Measurements from ENCODE around the gene GADD45A.
"Not testable (repeated sequence)": the region's sequence is repeated elsewhere in the genome, so short reads cannot be mapped to it uniquely, and the experiment has no call there.

The GADD45A gene

DNA sequence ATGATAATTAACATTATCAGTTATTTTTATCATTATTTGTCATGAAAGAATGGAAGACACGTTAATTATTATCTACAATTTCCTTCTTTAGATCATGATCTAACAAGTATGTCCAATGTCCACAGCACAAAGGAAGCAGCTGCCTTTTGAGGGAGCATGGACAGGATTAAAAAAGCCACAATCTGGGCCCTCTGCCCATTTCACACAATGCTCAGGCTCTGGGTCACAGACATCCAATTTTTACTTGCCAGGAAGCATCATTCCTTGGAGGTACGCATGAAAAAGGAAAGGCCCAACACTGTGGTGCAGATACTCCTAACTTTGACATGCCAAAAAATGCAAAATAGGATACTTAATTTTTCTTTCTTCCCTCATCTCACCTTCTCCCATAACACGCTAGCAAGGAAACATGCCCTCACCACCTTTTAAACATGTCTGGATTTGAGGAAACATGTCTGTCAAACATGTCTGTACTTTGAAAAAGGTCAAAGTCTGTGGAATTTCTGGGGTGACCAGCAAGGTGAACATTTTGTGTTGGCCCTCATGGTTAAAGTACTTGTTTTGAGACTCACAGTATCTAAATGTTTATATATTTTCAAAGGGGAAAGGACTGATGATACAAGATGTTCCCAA is 40.0 kb downstream of the GADD45A start:
- peak overlapping the region; percentile 84 for H3K27ac ChIP-seq
- CTCF ChIA-PET, result interaction anchor here (0.6 kb wide), 2 partner anchors 80 to 371 kb away, joined by 3 read pairs; no protein-coding TSS in a partner anchor
- DNase-seq (ENCODE audit: low spot score), result no peak
- POLR2A ChIA-PET (ENCODE audit: low non-redundant PET), result interaction anchor here (0.7 kb wide), 1 partner anchor 40 kb away, joined by 3 read pairs; the partner anchor contains the start of gene GADD45A
- TF ChIP-seq, protein P1, sequence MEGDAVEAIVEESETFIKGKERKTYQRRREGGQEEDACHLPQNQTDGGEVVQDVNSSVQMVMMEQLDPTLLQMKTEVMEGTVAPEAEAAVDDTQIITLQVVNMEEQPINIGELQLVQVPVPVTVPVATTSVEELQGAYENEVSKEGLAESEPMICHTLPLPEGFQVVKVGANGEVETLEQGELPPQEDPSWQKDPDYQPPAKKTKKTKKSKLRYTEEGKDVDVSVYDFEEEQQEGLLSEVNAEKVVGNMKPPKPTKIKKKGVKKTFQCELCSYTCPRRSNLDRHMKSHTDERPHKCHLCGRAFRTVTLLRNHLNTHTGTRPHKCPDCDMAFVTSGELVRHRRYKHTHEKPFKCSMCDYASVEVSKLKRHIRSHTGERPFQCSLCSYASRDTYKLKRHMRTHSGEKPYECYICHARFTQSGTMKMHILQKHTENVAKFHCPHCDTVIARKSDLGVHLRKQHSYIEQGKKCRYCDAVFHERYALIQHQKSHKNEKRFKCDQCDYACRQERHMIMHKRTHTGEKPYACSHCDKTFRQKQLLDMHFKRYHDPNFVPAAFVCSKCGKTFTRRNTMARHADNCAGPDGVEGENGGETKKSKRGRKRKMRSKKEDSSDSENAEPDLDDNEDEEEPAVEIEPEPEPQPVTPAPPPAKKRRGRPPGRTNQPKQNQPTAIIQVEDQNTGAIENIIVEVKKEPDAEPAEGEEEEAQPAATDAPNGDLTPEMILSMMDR (conservative IDR thresholded peaks at IDR 0.05; ENCODE audit: low read depth), result no peak

DNA sequence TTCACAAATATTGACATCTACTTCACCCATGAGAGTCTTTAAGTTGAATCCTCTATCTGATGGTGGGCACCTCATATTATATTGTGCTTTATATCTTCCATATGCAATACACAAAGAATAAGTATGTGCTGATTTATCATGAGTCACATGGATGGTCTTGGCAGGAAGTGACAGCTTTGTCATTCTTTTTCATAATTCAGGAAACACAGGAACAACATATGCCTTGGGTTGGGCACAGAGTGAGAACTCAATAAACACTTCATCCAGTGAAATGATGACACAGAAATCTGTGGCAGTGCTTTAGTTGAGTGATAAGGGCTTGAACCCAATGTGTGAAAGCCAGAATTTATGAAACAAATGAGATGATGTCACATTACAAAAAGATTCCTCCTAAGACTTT is 41.2 kb downstream of the GADD45A start:
- DNase-seq (ENCODE audit: low spot score), result no peak

DNA sequence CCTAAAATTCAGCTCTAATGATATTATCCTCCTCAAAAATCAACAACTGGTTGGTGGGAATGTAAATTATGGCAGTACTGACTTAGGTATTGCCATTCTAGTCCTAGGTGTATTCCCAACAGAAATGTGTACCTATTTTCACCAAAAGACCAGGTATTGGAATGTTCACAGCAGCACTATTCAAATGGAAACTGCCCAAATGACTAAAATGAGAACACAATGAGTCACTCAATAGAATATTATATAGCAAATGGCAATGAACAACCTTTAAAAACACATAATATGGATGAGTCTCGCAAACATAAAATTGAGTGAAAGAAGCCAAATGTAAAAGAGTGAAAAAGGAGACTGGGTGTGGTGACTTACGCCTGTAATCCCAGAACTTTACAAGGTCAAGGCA is 44.9 kb downstream of the GADD45A start:
- no peak for DNase-seq (ENCODE audit: low spot score)
- no peak overlapping the region for H3K27ac ChIP-seq
- ChIA-PET POLR2A (ENCODE audit: low non-redundant PET) (no interaction called here), CTCF (interaction anchor here (0.6 to 1.0 kb wide), 2 partner anchors 169 to 207 kb away, joined by 3 read pairs; no protein-coding TSS in a partner anchor)
- TF ChIP-seq, protein P1 (conservative IDR thresholded peaks at IDR 0.05; ENCODE audit: low read depth), result no peak

More for the DNA sequence above, 41.2 kb downstream of the GADD45A start:
- CTCF ChIA-PET, result no interaction called here
- TF ChIP-seq, protein P1 (conservative IDR thresholded peaks at IDR 0.05; ENCODE audit: low read depth), result no peak
- POLR2A ChIA-PET (ENCODE audit: low non-redundant PET), result no interaction called here
- H3K27ac ChIP-seq, result no peak overlapping the region

DNA sequence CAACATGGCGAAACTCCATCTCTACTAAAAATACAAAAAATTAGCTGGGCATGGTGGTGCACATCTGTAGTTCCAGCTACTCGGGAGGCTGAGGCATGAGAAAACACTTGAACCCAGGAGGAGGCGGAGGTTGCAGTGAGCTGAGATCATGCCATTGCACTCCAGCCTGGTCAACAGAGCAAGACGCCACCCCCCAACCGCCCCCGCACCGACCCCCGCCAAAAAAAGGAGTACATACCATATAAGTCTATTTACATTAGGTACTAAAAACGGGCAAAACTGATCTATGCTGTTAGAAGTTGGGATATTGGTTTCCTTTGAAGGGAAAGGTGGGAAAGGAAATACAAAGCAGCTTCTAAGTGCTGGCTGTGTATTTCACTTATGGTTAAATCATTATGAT is 45.3 kb downstream of the GADD45A start:
- DNase-seq (ENCODE audit: low spot score); H3K27ac ChIP-seq; POLR2A ChIA-PET (ENCODE audit: low non-redundant PET): not testable (repeated sequence)
- CTCF ChIA-PET, result interaction anchor here (0.7 to 1.0 kb wide), 2 partner anchors 169 to 178 kb away, joined by 3 to 4 read pairs; no protein-coding TSS in a partner anchor

DNA sequence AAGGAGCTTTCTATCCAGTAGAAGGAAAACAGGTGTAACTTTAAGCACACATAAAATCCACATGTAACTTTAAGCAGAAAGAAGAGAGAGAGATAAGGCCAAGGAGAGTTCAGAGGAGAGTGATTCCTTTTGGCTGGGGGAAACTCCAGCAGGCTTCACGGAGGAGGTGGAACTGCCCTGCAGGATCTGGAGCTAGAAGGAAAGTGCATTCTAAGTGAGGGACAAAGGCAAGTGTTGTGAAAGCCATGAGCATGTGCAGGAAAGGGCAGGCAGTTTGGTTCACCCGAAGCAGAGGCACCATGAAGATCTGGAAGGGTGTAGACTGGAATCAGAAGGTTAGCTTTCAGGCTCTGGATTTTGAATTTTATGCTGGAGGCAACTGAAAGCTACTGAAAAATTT is 46.3 kb downstream of the GADD45A start:
- no peak overlapping the region for H3K27ac ChIP-seq
- CTCF ChIA-PET, result no interaction called here
- POLR2A ChIA-PET (ENCODE audit: low non-redundant PET), result no interaction called here
- no peak for DNase-seq (ENCODE audit: low spot score)
- TF ChIP-seq, protein P1 (conservative IDR thresholded peaks at IDR 0.05; ENCODE audit: low read depth), result no peak

DNA sequence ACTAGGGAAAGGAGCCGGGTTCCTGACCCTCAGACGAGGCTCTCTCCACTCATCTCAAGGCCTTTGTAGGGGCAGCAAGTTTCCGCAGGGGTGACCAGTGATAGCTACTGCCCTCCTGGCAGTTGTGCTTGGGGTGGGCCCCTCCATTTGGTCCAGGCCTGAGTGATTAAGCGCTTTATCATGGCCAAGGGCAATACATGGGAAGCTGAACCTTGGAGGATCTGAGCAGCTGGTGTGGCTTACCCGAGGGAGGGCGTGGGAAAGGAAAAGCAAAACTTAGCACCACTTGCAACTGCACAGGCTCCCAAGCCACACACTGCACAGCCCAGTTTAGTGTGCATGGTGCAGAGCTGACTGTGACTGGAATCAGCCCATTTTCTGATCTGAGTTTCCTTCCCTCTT is 47.8 kb downstream of the GADD45A start:
- DNase-seq (ENCODE audit: low spot score), result no peak
- TF ChIP-seq, protein P1 (conservative IDR thresholded peaks at IDR 0.05; ENCODE audit: low read depth), result no peak
- CTCF ChIA-PET, result no interaction called here
- no peak overlapping the region; the same call in 1 of the 2 replicates for H3K27ac ChIP-seq
- POLR2A ChIA-PET (ENCODE audit: low non-redundant PET), result no interaction called here

DNA sequence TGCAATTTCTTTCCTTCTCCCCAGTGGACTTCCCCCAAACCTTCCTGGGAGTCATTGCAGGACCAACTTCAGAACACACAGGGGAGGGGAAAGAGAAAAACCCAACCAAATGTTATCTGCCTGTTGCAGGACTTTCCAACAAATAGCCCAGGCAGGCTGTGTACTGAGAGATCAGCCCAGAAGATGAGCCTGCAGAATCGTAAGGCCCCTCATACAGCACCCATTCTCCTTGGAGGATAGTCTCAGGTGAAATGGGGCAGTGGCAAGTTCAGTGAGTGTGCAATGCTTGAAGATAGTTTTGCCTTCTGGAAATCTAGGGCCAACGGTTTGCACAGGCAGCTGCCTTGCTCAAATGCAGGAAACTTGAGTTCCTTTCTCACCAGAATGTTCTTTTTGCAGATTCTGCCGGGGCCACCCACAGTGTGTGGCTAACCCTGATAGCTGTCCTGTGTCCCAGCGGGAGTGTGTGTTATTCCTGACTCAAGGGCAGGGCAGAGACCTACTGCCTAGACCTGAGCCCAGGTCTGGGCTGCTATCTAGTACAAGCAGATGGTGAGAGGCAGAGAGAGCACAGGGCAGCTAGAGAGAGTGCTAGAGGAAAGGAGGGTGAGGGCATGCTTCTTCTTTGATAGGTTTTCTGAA is 48.8 kb downstream of the GADD45A start:
- ChIA-PET POLR2A (ENCODE audit: low non-redundant PET) (no interaction called here), CTCF (interaction anchor here (0.7 kb wide), 1 partner anchor 172 kb away, joined by 3 read pairs; no protein-coding TSS in a partner anchor)
- H3K27ac ChIP-seq, result peak overlapping the region; percentile 14; the same call in 1 of the 2 replicates
- TF ChIP-seq, protein P1 (conservative IDR thresholded peaks at IDR 0.05; ENCODE audit: low read depth), result no peak
- DNase-seq (ENCODE audit: low spot score), result no peak
